Upper lobe of right lung (tissue), 1 donor: ENCODE results near the gene ETFA. TPM values are rescaled to one million over a fixed set of nuclear protein-coding genes. Genes with fewer than 3 reads are reported as not detected.
A peak's percentile ranks its signal among the peaks of the same experiment; 100 is the strongest.

ENCODE experiments used
- ATAC-seq: fragments of 200-7000 bp; cut with Tn5 transposase; one replicate; pipeline ENCODE4 v1.9.1; 2020; ENCODE audit warnings: mild to moderate bottlenecking, moderate library complexity
- DNase-seq: peaks from one replicate; pipeline ENCODE4 v3.0.0-alpha.2; 2020
- H3K27ac ChIP-seq: fragments of 200-600 bp; one replicate; pipeline ENCODE4 v1.8.0; 2022
- H3K27me3 ChIP-seq: fragments of 200-600 bp; one replicate; pipeline ENCODE4 v1.8.0; 2022; ENCODE audit warnings: mild to moderate bottlenecking
- H3K36me3 ChIP-seq: fragments of 200-600 bp; one replicate; pipeline ENCODE4 v1.8.0; 2022
- H3K4me1 ChIP-seq: fragments of 200-600 bp; one replicate; pipeline ENCODE4 v1.8.0; 2022
- H3K4me3 ChIP-seq: fragments of 200-600 bp; one replicate; pipeline ENCODE4 v1.8.0; 2022; ENCODE audit warnings: mild to moderate bottlenecking
- H3K9me3 ChIP-seq: fragments of 200-600 bp; one replicate; pipeline ENCODE4 v1.8.0; 2022
- CTCF ChIP-seq: fragments of 200-600 bp; IDR thresholded peaks from one replicate; pipeline ENCODE4 v1.8.0; 2022; ENCODE audit warnings: antibody characterized with exemption
- intact Hi-C: fragments of 100-400 bp; cut with DNase I; formaldehyde crosslinking; loops from one replicate; pipeline ENCODE4 v1.11.0; 2022
- total RNA-seq: library from RNA; stranded (reverse); fragmentation: NEBNext Ultra II Directional; extraction: Animal tissue kit (Norgen Biotek cat#: 25700); gene quantifications from one replicate; pipeline ENCODE4 v1.2.1, GENCODE V29; 2021
- donor health status: DM: no; HTN: yes; CAD: no; lungs with severe emphysema.

Gene ETFA
- total RNA-seq, 1 donor from 2014 or later: 71.3 TPM

DNA sequence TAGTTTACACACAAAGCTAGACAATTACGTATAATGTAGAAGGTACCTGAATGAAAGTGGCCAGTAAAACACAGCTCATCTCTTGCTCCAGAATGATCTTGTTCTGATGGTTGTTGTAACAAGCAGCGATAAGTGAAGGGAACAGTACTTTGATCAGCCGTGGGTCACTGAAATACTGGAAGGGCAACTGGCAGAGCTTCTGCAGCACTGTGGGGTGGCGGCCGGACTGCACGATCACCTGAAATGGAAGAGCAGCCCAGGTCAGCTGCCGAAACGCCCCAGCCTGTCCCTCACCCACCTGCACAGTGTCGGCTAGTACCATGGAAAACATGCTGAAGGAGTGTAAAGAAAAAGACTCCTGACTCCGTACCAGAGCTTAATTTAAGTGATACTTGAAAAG lies 42.6 kb upstream of the ETFA start:
- TF ChIP-seq CTCF: no peak
- intact Hi-C loops: no loop called here
- Histone ChIP-seq H3K27me3 (peaks cover 2% of the 10 kb centered on the region), H3K36me3 (no peaks in the 10 kb centered on the region), H3K27ac (no peak overlapping the region), H3K4me1 (no peaks in the 10 kb centered on the region), H3K9me3 (no peaks in the 10 kb centered on the region), H3K4me3 (no peak overlapping the region)
- no peak for ATAC-seq
- DNase-seq: no peak

DNA sequence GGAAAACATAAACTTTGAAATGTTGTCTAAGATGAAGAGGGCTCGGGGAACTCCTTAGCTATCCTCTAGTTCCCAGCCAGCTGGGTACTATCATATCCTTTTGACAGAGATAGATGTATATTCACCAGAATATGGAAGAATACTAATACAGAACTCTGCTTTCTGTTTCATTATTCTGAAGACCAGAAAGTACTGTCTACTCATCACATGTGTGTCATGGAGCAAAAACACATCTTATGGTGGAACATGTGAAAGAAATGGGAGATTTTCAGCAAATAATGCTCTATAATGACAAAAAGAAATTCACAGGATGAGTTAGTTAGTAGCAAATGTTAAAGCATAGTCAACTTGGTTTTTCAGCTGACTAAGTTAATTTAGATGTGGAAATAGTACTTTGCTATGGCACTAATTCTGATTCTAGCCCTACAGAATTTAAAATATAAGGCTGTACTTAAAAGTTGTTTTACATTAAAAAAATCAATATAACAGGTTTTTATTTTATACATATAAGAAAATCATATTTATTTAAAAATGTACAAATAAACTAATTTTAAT lies 41.8 kb upstream of the ETFA start:
- intact Hi-C loops: no loop called here
- TF ChIP-seq CTCF: no peak
- Histone ChIP-seq H3K27me3 (peaks cover 5% of the 10 kb centered on the region), H3K27ac (no peak overlapping the region), H3K4me3 (no peak overlapping the region), H3K36me3 (no peaks in the 10 kb centered on the region), H3K4me1 (no peaks in the 10 kb centered on the region), H3K9me3 (no peaks in the 10 kb centered on the region)
- no peak for DNase-seq
- ATAC-seq: no peak

GRCh38 chr15:76349301-76350070 lies 38.2 kb upstream of the ETFA start:
- no peaks in the 10 kb centered on the region for H3K36me3 ChIP-seq
- peaks cover 19% of the 10 kb centered on the region for H3K4me1 ChIP-seq
- no peak for TF ChIP-seq CTCF
- peaks cover 41% of the 10 kb centered on the region for H3K27me3 ChIP-seq
- ATAC-seq: no peak
- H3K9me3 ChIP-seq: no peaks in the 10 kb centered on the region
- H3K4me3 ChIP-seq: no peak overlapping the region
- DNase-seq: no peak
- H3K27ac ChIP-seq: no peak overlapping the region
- intact Hi-C loops: no loop called here

DNA sequence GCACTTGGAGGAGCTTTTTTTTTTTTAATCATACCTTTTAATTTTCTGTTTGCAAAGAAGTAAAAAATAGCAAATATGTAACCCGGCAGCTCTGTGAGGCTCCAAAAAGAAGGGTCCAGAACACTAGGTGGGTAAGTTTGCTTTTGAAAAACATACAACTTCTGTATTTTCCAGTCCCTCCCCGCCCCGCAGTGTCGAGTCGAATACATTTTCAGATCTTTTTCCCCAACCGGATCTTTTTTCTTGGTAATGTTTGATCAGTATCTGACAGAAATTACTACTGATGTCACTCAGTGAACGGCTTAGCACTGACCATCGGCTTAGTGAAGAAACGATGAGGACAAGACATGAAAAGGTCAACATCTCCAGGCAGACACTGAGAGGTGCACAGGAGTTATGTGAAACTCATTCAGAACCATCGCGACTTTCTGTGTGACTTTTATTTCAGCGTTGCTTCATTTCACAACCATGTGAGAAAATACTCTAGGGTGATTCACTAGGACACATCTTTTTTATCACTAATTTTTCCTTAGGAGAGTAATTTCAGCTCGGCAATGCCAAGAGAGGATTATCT lies 36.3 kb upstream of the ETFA start:
- DNase-seq (no peak), ATAC-seq (no peak)
- peaks cover 60% of the 10 kb centered on the region for H3K27me3 ChIP-seq
- no peaks in the 10 kb centered on the region for H3K36me3 ChIP-seq
- peaks cover 23% of the 10 kb centered on the region for H3K4me1 ChIP-seq
- no peak overlapping the region for H3K4me3 ChIP-seq
- H3K27ac ChIP-seq: no peak overlapping the region
- no peak for TF ChIP-seq CTCF
- intact Hi-C loops: no loop called here
- no peaks in the 10 kb centered on the region for H3K9me3 ChIP-seq

GRCh38 chr15:76346669-76347481 lies 35.6 kb upstream of the ETFA start:
- TF ChIP-seq CTCF: no peak

More at GRCh38 chr15:76346669-76347481, 35.6 kb upstream of the ETFA start:
- H3K27ac ChIP-seq: no peak overlapping the region
- H3K4me3 ChIP-seq: peak overlapping the region; percentile 45
- intact Hi-C loops: no loop called here
- no peaks in the 10 kb centered on the region for H3K36me3 ChIP-seq
- peak; percentile 50 for ATAC-seq
- no peaks in the 10 kb centered on the region for H3K9me3 ChIP-seq
- H3K27me3 ChIP-seq: peaks cover 67% of the 10 kb centered on the region
- DNase-seq: peak; percentile 66
- H3K4me1 ChIP-seq: peaks cover 28% of the 10 kb centered on the region
